ENCODE results near the gene CALHM6.

The CALHM6 gene

DNA sequence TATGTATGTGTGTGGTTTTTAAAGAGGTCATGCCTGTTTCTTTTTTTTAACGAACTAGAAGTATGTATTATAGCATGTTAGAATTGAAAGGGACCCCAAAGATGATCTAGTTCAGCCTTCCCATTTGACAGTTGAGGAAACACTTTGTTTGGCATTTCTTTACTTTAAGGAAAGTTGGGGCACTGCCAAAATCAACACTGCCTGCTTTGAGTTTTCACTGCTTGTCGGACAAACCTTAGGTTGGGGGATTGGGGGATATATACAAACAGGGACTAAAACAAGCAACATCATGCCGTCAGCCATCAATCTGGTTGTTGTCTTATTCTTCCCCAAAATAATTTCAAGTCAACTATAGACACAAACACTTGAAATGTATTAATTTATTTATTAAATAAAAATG lies 14.1 kb upstream of the CALHM6 start:
- Mint-ChIP-seq H3K4me3 (no peak overlapping the region), H3K4me1 (peaks cover 32% of the 10 kb centered on the region), H3K36me3 (ENCODE audit: low read depth) (no peaks in the 10 kb centered on the region), H3K9me3 (no peaks in the 10 kb centered on the region), H3K27me3 (ENCODE audit: low read depth, poor library complexity) (no peaks in the 10 kb centered on the region), H3K27ac (no peak overlapping the region)
- TF ChIP-seq, protein P1, sequence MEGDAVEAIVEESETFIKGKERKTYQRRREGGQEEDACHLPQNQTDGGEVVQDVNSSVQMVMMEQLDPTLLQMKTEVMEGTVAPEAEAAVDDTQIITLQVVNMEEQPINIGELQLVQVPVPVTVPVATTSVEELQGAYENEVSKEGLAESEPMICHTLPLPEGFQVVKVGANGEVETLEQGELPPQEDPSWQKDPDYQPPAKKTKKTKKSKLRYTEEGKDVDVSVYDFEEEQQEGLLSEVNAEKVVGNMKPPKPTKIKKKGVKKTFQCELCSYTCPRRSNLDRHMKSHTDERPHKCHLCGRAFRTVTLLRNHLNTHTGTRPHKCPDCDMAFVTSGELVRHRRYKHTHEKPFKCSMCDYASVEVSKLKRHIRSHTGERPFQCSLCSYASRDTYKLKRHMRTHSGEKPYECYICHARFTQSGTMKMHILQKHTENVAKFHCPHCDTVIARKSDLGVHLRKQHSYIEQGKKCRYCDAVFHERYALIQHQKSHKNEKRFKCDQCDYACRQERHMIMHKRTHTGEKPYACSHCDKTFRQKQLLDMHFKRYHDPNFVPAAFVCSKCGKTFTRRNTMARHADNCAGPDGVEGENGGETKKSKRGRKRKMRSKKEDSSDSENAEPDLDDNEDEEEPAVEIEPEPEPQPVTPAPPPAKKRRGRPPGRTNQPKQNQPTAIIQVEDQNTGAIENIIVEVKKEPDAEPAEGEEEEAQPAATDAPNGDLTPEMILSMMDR (IDR thresholded peaks at IDR 0.05), result no peak
- DNase-seq, result no peak

DNA sequence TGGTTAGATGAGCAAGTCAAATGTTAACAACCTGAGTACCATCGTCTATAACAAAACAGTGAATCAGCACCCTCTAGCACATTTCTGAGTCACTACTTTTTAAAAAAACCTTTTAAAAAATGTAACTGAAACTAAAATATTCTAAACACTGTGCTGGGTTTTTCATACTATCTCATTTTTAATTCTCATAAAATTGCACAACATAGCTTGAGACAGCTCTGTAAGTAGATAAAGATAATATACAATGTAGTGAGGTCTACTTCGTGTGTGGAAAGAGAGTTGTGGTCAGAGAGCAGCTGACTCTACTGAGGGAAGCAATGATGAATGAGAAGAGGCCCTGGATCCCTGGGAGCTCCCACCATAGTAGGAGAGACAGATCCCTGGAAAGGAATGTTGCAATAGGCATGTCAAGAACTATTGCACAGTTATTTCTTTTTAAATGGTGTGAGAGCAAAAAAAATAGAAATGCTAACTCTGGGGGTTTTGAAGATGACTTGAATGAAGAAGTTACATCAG lies 13.6 kb upstream of the CALHM6 start:
- Mint-ChIP-seq H3K9me3 (no peaks in the 10 kb centered on the region), H3K36me3 (ENCODE audit: low read depth) (no peaks in the 10 kb centered on the region), H3K4me1 (peaks cover 28% of the 10 kb centered on the region), H3K27me3 (ENCODE audit: low read depth, poor library complexity) (no peaks in the 10 kb centered on the region), H3K27ac (no peak overlapping the region), H3K4me3 (no peak overlapping the region)
- TF ChIP-seq, protein P1 (IDR thresholded peaks at IDR 0.05), result no peak
- no peak for DNase-seq

DNA sequence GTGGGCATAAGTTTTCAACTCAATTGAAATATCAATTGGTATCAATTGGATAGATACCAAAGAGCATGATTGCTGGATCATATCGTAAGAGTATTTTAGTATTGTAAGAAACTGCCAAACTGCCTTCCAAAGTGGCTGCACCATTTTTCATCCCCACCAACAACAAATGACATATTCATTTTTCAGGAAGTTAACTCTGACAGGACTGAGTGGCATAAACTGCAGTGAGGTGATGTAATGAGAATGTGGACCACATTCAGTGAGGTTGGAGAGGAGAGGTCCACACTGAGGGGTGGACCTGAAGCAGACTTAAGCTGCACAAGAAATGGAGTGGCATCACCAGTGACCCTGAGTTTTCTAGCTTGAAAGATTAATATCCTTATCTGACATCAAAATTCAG lies 11.6 kb upstream of the CALHM6 start:
- Mint-ChIP-seq H3K36me3 (ENCODE audit: low read depth) (no peaks in the 10 kb centered on the region), H3K4me1 (peaks cover 36% of the 10 kb centered on the region), H3K4me3 (no peak overlapping the region), H3K27me3 (ENCODE audit: low read depth, poor library complexity) (peaks cover 3% of the 10 kb centered on the region), H3K9me3 (no peaks in the 10 kb centered on the region), H3K27ac (no peak overlapping the region)
- TF ChIP-seq, protein P1 (IDR thresholded peaks at IDR 0.05), result no peak
- no peak for DNase-seq

DNA sequence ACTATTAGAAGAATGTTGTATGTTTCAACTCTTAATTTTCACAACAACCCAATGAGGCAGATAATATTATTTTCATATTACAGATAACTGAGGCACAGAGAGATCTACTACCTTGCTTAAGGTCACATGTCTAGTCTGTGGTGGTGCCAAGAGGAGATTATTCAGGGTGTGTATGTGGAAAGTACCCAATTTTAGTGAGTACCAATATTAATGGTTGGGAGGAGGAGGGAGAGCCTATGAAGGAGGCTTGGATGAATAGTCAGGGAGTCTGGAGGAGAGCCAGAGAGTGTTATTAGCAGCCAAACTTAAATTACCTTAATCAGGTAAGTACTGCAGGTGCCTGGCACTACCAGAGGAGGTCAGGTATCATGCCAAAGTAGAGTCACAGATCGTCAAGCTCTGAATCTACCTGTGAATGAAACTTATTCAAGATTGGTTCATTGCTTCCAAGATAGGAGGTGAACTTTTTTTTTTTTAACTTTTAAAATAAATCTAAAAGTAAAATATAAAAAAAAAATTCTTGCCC lies 10.9 kb upstream of the CALHM6 start:
- H3K27ac Mint-ChIP-seq, result no peak overlapping the region
- TF ChIP-seq, protein P1 (IDR thresholded peaks at IDR 0.05), result no peak
- H3K36me3 Mint-ChIP-seq (ENCODE audit: low read depth), result no peaks in the 10 kb centered on the region
- H3K4me3 Mint-ChIP-seq, result no peak overlapping the region
- peaks cover 3% of the 10 kb centered on the region for H3K27me3 Mint-ChIP-seq (ENCODE audit: low read depth, poor library complexity)
- no peaks in the 10 kb centered on the region for H3K9me3 Mint-ChIP-seq
- H3K4me1 Mint-ChIP-seq, result peaks cover 36% of the 10 kb centered on the region
- DNase-seq, result no peak

DNA sequence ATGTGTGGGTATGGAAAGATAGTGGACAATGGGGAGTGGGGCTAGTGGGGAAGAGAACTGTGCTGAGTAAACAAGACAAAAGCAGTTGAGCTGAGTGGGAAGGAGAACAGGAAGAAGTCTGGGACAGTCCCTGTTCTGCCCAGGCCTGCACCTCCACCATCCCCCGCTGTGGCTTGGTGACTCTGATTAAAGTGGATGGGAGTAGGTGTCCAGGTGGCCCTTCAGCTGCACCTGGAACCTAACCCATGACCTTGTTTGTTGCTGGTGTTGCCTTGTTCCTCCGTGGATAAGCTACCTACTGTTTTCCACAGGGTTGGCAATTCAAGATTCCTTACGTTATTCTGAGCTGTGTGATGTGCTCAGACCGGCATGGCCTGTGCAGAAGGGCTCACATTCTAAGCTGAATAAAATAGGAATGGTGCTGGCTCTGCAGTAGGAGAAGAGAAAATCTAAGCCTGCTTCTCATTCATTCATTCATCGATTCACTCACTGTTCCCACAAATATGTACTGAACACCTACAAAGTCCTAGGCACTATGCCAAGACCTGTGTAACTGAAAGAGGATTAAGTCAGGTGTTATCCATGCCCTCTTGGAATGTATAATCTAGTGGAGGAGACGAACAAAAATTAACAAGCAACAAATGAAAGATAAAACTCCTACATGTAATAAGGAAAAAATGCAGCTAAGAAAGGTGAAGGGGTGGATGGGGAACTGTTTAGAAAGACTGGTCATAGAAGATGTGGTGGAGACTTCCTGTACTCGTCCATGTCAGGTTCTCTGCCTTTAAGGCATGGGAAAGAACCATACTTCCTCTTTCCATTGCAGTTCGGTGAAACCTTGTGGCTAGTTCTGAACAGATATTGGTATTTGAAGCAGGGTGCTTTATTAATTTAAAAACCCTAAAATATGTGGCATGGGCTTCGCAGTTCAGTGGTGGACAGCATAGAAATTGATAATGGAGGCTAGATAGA lies 10.1 kb upstream of the CALHM6 start:
- H3K27me3 Mint-ChIP-seq (ENCODE audit: low read depth, poor library complexity), result peaks cover 3% of the 10 kb centered on the region
- peaks cover 36% of the 10 kb centered on the region for H3K4me1 Mint-ChIP-seq
- TF ChIP-seq, protein P1 (IDR thresholded peaks at IDR 0.05), result no peak
- no peaks in the 10 kb centered on the region for H3K9me3 Mint-ChIP-seq
- H3K27ac Mint-ChIP-seq, result no peak overlapping the region
- no peak for DNase-seq
- H3K36me3 Mint-ChIP-seq (ENCODE audit: low read depth), result no peaks in the 10 kb centered on the region
- no peak overlapping the region for H3K4me3 Mint-ChIP-seq

Measured in nephron progenitor cell (in vitro differentiated cells).